AG04450 (cell line): Measurements from ENCODE around the gene SMCO3. TPM values are rescaled to one million over a fixed set of nuclear protein-coding genes. Genes with fewer than 3 reads are reported as not detected.

Experiments
- CTCF ChIA-PET: fragments of 300-600, 350-600 bp; formaldehyde crosslinking; extraction: SDS; loops from one replicate; lab custom pipeline; 2022; ENCODE audit warnings: antibody characterized with exemption, inconsistent platforms; lab: Charles Lee
- POLR2A ChIA-PET: fragments of 350-600 bp; formaldehyde crosslinking; extraction: SDS; loops from one replicate; lab custom pipeline; 2021; ENCODE audit warnings: antibody characterized with exemption, inconsistent platforms; lab: Yijun Ruan, JAX
- DNase-seq: peaks from one replicate; pipeline ENCODE4 v3.0.0-alpha.2; 2011; ENCODE audit warnings: low read depth, low spot score
- H3K27ac ChIP-seq: one replicate; pipeline ENCODE4 v1.5.1; 2012; ENCODE audit warnings: low read depth, low read length, control low read depth
- H3K27me3 ChIP-seq: one replicate; pipeline ENCODE4 v1.6.0; 2012; ENCODE audit warnings: low read length; ENCODE audit not compliant: control insufficient read depth, insufficient read depth
- H3K4me3 ChIP-seq: 2 replicates; pipeline ENCODE4 v1.5.1; 2011; ENCODE audit warnings: mild to moderate bottlenecking, low read depth, low read length, control low read depth
- H3K9me3 ChIP-seq: 2 replicates; pipeline ENCODE4 v1.5.1; 2012; ENCODE audit warnings: low read length; ENCODE audit not compliant: control insufficient read depth, insufficient read depth
- polyA plus RNA-seq: library from polyadenylated mRNA; depleted of rRNA; stranded (reverse); fragments of >200 nt; gene quantifications from 2 replicates; pipeline ENCODE4 v1.2.3, GENCODE V29; 2011
- TF ChIP-seq, protein P1 (sequence below): IDR thresholded peaks from 2 replicates; pipeline ENCODE4 v1.5.1; 2011; ENCODE audit warnings: low read depth, low read length, control low read depth, inconsistent platforms

SMCO3 gene
- polyA plus RNA-seq, 1 experiment: 0.05 TPM

DNA sequence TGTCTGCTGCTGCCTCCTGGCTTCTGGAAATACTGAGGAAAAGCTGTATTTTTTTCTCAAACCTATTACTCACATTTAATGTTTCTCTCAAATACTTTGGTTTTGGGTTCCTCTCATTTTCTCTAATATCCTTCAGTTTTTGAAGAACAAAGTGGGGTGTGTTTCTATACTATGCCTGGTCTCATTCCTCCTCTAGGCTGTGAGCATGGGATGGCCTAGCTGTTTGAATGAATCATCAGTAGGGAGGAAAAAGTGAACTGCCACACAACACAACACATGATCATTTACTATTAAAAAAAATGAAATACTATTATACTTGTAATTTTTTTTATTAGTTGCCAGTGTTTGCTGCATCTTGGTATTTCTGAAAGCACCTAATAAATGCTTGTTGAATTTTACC lies 11.3 kb upstream of the SMCO3 start:
- no peak for DNase-seq
- POLR2A ChIA-PET: no interaction called here
- TF ChIP-seq, protein P1, sequence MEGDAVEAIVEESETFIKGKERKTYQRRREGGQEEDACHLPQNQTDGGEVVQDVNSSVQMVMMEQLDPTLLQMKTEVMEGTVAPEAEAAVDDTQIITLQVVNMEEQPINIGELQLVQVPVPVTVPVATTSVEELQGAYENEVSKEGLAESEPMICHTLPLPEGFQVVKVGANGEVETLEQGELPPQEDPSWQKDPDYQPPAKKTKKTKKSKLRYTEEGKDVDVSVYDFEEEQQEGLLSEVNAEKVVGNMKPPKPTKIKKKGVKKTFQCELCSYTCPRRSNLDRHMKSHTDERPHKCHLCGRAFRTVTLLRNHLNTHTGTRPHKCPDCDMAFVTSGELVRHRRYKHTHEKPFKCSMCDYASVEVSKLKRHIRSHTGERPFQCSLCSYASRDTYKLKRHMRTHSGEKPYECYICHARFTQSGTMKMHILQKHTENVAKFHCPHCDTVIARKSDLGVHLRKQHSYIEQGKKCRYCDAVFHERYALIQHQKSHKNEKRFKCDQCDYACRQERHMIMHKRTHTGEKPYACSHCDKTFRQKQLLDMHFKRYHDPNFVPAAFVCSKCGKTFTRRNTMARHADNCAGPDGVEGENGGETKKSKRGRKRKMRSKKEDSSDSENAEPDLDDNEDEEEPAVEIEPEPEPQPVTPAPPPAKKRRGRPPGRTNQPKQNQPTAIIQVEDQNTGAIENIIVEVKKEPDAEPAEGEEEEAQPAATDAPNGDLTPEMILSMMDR: no peak
- no peak overlapping the region for H3K4me3 ChIP-seq
- H3K27me3 ChIP-seq: no peaks in the 10 kb centered on the region
- H3K9me3 ChIP-seq: no peaks in the 10 kb centered on the region
- H3K27ac ChIP-seq: no peak overlapping the region
- CTCF ChIA-PET: no interaction called here

DNA sequence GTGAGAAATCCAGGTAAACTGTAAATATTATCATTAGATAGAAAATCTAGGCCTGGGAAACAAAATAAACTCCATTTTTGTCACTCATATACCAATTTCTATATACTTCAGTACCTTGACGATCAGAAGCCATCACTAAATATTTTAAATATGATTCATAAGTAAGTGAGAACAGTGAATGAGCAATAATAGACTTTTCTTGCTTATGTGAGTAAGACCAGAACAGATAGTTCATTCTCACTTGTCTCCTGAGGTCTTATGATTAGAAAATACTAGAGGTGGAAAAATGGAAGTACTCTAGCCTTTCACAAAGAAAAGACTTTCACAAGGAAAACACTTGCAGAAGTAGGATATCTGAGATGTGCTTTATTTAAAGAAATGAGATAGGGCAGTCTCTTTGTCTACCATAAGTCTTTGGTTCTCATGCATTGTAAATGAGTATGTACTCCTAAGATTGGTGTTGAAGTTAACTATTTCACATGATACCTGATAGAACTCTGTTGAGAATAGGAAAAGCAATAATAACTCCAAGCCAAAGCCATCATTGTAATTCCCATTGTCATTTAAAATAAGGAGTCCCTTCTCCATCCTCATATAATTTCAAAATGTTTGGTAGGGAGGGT lies 10.1 kb upstream of the SMCO3 start:
- TF ChIP-seq, protein P1: no peak
- Histone ChIP-seq H3K27me3 (no peaks in the 10 kb centered on the region), H3K4me3 (no peak overlapping the region), H3K27ac (no peak overlapping the region), H3K9me3 (no peaks in the 10 kb centered on the region)
- no peak for DNase-seq
- ChIA-PET POLR2A (no interaction called here), CTCF (no interaction called here)

DNA sequence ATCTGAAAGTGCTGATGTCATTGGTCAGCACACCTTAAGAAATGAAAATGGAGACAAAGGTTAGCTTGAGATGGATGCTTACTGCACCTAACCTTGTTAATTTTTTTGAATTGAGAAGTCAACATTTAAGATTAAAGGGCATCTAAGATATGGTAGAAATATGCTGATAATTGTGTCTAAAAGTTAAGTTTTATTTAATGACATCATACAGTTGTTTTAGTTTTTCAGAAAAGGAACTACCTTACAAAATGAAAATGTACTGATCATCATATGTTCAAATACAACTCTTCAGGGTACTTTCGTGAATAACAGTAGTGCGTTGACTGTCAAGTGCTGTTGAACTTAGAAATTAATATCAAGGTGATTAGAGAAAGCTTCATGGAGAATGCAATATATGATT lies 2.5 kb downstream of the SMCO3 start:
- Histone ChIP-seq H3K4me3 (no peak overlapping the region), H3K27me3 (no peaks in the 10 kb centered on the region), H3K9me3 (no peaks in the 10 kb centered on the region), H3K27ac (no peak overlapping the region)
- ChIA-PET CTCF (interaction anchor here (0.7 to 4.1 kb wide), 6 partner anchors 28 to 410 kb away, joined by 3 to 36 read pairs (median 4); partner anchors contain the start of gene RERG), POLR2A (no interaction called here)
- TF ChIP-seq, protein P1: no peak
- DNase-seq: no peak

DNA sequence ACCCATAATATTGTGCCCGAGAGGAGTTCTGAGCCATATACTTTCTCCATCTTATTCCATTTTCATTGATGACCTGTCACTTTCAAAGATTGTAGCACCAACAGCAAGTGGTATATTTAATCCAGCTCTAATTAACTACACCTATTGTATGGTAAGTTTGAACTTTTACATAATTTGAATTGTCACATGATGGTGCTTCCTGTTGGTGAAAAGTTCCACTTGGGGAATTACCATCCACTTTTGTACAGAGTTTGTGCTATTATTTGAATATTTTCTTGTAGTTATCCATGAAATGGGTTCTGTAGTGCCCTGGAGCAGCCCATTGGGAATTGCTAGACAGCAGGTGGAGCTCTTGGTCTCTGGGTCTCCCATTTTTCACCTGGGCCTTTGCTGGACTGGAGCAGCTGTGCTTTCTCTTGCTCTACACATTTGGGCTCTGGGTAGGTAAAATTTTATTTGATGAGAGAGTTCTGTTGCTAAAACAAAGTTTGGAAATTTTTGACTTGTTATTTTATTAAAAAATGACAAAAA lies 3.0 kb downstream of the SMCO3 start:
- no peak for DNase-seq
- Histone ChIP-seq H3K27me3 (no peaks in the 10 kb centered on the region), H3K9me3 (no peaks in the 10 kb centered on the region), H3K27ac (no peak overlapping the region), H3K4me3 (no peak overlapping the region)
- CTCF ChIA-PET: interaction anchor here (0.7 to 4.1 kb wide), 7 partner anchors 29 to 410 kb away, joined by 3 to 36 read pairs (median 3); partner anchors contain the start of gene RERG
- POLR2A ChIA-PET: no interaction called here
- TF ChIP-seq, protein P1: peak; percentile 61
